GM04503 (cell line): ENCODE measurements around the gene ACR.

Experiments
- DNase-seq: peaks from one replicate; pipeline ENCODE4 v3.0.0-alpha.2; 2012; ENCODE audit warnings: low read depth

Gene ACR

DNA sequence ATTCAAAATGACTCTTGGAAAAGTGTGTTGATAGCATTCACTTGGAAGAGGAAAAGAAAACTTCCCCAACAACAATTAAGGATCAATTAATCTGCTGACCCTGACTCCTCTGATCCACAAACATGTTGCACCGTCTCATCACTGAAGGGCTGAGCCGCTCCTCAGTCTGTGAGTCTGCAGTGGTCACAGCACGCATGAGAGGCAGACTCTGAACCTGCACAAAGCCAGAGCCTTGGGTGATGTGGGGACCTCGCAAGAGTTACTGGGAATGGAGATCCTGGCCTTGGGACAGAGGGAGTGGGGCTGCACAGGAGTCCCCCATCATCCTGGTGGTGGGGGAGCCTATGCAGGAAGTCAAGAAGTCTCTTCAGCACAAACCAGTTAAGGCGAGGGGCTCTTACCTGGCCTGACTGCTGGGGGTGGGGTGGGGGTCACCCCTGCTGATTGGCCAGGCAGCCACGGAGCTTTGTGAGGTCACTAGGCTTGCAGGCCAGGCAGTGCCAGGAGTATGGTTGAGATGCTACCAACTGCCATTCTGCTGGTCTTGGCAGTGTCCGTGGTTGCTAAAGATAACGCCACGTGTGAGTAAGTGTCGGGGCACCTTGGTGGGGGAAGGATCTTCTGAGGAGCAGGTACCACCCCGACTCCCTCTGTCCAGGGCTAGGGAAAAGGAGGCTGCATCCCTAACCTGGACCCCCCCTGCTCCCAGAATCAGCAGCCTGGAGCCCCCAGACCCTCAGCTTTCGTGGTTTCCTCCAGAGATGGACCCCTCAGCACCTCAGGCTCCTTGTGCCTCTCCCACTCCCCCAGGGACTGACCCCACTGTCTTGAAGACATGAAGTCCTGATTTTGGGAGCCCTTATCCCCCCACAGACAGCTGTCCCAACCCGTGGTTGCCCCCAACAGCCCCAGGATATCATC is at the start of gene ACR:
Gene ACR (plus strand): TSS at position 477 of the 921 bp plus-strand sequence. CDS start 32 bp downstream, at position 509.
- DNase-seq = no peak

DNA sequence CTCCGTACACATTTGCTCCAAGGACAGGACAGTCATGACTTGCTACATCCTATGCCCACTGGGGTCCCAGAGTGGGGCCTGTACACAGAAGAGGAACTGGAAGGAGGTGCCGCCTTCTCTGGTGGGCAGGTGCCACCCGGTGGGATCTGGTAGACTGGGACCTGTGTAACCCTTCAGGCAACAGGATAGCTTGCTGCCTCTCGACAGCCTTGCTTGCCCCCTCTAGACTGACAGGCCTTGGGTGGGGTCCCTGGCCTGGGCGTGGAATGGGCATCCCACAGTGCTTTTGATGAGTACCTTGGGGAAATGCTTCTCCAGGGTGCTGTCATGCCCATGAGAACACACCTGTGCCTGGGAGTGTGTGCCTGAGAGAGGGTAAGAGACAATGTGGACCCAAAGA is 49.6 kb upstream of the ACR start:
- DNase-seq = no peak

DNA sequence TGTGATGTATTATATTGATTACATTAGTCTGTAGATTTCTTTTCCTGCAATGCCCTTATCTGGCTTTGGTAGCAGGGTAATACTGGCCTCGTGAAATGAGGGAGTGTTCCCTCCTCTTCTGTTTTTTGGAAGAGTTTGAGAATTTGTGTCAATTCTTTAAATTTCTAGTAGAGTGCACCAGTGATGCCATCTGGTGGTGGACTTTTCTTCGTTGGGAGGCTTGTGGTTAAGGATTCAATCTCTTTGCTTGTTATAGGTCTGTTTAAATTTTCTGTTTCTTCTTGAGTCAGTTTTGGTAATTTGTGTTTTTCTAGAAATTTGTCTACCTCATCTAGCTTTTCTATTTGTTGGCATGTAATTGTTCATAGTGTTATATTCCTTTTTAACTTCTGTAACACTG is 46.5 kb upstream of the ACR start:
- DNase-seq = no peak

DNA sequence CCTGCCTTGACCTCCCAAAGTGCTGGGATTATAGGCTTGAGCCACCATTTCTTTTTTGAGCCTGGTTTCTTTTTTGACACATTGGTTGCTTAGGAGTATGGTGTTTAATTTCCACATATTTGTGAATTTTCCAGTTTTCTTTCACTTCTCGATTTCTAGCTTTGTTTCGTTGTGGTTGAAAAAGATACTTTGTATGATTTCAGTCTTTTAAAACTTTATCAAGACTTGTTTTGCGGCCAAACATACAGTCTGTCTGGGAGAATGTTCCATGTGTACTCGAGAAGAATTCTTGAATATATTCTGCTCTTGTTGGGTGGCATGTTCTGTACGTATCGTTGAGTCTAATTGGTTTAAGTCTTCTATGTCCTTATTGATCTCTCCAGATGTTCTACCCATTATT is 44.5 kb upstream of the ACR start:
- DNase-seq = no peak

DNA sequence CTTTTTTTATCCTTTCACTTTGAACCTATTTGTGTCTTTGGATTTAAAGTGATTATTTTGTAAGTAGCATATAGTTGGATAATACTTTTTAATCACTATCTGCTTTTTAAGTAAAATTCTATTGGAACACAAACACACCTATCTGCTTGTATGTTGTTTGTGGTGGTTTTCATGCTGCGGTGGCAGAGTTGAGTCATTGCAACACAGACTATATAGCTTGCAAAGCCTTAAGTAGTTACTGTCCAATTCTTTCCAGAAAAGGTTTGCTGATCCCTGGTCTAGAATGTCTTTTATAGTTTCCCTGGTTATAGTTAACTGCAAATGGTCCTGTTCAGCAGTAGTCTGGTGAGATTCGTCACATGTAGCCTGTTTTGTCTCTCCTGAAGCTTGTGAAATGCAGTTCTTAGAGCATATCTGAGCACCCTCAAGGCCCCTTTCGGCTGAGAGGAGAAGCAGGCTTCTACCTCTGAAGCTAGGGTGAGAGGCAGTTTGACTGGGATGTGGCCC is 43.9 kb upstream of the ACR start:
- no peak for DNase-seq

DNA sequence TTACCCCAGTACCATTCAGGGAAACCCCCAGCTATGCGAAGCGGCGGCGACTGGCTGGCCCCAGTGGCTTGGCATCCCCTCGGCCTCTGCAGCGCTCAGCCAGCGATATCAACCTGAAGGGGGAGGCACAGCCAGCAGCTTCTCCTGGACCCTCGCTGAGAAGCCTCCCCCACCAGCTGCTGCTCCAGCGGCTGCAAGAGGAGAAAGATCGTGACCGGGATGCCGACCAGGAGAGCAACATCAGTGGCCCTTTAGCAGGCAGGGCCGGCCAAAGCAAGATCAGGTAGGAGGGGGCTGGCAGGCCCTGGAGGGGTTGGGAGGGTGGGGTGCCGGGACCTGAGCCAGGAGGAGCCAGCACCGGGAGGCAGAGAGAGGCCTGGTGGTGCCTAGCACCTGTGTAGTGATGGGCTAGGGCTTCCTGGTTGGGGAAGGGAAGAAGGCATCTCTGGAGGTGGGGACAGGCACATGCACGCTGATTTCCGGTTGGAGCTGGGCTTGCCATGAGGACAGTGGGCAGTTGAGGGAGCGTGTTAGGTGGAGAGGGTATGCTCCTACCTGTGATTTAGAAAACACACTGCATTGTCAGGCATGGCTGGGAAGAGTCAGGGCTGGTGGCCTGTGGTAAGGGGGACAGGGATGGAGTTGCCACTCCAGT is 43.1 kb upstream of the ACR start:
- no peak for DNase-seq

DNA sequence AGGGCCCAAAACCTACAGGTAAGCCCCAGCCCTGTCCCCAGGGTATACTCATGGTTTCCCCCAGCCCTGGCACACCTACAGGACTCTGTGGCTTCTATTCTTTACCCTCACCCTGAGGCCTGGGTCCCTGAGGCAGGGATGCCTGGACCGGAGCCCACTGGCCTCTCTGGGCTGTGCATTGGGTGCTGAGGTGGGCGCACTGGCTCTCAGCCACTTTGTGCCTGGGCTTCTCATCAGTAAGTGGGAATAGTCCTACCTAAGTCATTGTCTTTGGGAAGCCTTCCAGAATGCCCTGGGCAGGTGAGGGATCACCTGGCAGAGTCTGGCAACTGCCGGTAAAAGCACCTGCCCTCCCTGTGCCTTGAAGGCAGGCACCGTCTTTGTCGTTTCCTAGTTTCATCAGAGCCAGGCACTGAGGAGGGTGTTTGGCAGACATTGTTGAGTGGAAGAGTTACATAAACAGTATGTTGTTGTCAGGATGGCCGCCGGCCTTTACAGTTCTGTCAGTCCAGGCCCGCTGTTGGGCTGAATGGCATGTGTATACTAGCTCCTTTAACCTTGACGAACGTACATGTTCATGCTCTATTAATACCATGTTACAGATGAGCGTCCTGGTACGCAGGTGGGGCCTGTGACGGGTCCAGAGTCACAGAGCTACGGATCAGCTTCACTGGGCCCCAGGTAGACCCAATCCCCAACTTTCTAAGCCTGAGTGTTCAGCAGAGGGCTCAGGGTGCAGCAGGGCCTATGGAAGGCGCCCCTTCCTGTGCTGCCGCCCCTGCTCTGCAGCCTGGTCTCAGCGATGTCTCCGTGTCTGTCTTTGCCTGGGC is 42.4 kb upstream of the ACR start:
- no peak for DNase-seq

DNA sequence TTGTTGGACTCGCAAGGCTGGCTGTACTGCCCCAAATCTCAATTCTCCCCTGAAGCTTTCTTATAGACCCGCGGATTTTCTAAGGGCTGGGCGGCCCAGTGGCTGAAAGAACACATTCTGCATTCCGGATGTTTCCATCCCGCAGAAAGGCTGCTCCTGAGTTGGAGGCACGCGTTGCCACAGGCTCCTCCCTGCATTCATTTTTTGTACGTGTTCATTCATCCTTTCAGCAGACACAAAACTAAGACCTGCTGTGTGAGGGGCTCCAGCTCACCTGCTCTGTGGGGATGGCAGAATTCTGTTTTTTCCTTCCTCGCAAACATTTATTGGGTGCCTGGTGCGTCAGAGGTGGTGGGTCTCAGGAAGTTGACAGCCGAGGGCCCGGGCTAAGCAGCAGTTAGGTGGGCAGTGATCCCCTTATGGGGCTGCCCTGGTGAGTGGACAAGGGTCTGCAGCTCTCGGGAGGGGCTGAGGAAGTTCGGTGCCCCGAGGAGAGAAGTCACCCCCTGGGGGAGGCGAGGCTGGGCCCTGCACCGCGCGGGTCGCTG is 41.7 kb upstream of the ACR start:
- DNase-seq = no peak

DNA sequence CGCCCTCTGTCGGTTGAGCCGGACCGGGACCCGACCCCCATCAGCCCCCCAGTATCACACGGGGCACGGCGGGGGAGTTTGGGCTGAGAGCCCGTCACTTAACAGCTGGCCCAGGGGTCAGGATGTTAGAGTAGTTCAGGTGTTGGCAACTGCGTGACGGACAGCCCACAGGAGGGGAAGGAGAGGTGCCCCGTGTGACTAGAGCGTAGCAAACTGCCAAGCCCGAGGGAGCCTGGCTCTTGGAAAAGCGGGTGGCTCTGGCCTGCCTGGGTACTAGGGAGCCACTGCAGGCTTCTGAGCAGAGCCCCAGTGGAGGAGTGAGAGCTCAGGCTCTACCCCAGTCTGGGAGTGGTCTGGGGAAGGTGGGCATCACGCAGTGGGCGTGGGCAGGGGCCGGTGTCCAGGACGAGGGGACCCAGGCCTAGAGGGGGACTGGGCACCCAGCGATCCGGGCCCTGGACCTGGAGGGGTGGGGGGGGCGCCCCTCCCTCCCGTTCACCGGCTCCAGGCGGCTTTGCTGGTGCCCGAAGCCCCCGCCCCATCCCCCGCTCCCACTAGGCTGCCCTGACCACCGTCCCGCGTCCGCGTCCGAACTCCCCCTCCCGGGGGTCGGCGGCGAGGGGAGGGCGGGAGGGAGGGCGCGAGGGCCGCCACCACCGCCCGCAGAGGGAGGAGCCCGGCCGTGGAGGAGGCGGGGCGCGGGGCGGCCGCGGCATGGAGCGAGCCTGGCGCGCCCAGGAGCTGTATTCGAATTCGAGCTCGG is 41.0 kb upstream of the ACR start:
- DNase-seq = no peak

DNA sequence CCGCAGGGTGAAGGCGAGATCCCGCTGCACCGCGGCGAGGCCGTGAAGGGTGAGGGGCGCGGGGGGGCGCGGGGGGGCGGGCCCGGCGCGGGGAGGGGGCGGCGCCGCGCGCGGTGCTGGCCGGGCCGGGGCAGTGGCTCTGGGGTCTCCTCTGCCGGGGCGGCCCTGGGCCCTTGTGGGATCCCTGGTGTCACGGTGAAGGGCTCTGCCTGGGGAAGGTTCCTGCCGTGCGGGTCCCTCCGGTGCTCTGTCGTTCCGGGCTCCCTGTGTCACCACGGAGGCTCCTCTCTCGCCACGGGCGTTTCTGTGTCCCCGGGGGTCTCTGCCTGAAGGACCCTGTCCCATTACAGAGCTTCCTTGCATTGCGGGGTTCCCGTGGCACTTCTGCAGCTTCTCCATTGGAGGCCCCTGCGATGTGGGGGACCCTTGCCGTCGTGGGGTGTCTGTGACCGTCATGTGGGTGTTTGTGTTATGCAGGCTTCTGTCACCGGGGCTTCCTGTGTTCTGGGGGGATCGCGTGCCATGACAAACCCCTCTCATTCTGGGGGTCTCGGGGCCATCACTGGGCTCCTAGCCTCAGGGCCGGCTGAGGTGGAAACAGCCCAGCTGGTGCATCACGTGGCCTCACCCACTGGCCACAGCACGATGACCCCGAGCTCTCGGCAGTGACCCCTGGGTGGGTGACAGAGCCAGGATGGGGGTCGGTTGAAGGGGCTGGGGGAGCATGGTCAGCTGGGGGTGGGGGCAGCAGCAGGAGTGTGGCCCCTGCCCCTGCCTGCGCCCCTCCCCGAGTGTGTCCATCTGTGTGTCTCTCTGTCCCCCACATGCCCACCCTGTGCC is 40.1 kb upstream of the ACR start:
- DNase-seq = no peak

DNA sequence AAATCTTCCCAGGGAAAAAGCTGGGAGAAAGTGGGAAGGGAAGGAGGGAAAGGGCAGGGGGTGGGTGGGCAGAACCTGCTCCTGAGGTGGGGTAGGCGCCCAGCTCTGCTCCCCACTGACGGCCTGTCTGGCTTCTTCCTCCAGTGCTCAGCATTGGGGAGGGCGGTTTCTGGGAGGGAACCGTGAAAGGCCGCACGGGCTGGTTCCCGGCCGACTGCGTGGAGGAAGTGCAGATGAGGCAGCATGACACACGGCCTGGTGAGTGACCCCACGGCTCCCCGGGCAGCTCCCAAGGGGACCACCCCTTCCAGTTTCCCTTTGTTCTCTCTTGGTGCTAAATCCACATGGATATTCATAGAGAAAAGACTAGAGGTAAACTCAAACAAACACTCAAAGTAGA is 39.5 kb upstream of the ACR start:
- DNase-seq = no peak

DNA sequence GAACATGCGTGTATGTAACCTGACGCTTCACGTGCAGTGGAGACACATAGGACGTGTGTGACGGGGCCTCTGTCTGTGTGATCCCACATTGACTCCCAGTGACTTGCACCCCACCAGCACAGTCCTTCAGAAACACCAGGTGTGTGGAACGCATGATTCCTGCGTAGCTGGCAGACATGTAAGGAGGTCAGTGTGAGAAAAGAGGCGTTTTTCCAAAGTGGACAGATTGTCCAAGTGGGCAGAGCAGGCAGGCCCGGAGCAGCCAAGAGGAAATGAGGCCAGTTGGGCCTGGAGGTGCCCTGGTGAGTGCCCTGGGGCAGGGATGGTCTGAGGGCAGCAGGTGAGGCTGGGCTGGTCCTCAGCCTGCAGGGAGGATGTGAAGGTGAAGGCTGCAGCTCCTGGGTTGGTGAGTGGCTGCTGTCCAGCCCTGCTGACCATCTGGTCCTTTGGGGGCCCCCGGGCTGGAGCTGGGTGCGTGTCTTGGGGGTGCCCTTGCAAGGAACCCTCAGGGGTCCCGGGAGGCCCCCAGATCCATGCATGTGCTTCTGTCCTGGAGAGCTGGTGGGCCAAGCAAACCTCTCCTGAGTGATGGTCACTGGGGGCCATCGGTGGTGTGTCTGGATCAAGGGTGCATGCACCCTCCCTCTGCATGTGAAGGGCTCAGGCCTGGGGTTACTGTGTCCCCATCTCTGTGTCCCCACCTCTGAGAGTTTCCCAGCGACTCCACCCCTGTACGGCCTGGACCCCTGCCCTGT is 38.8 kb upstream of the ACR start:
- DNase-seq = no peak

DNA sequence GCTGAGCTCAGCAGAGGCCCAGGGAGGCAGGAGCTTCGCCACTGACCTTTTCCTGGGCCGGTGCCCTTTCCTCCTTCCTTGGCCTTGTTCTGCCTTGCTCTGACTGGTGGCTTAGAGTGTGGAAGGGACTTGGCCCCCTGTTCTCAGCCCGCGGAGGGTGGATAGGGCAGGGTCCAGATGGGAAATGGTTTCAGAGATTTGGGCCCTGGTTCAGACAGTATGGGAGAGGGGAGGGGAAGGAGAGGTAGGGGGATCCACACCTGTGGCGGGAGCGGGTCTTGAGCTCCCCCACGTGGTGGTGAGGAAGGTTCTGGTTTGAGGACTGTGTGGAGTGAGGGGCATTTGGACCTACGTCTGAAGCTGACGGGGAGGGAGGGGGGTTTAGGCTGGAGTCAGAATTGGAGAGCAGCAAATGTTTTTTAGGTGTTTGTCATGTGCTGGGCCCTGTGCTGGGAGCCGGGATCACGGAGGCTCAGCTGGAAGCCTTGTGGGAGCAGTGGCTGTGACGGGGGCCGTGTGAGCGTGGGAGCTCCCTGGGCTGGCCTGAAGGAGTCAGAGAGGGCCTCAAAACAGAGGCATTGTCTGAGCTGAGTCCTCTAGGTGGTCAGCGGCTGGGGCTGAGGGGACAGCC is 38.1 kb upstream of the ACR start:
- no peak for DNase-seq

DNA sequence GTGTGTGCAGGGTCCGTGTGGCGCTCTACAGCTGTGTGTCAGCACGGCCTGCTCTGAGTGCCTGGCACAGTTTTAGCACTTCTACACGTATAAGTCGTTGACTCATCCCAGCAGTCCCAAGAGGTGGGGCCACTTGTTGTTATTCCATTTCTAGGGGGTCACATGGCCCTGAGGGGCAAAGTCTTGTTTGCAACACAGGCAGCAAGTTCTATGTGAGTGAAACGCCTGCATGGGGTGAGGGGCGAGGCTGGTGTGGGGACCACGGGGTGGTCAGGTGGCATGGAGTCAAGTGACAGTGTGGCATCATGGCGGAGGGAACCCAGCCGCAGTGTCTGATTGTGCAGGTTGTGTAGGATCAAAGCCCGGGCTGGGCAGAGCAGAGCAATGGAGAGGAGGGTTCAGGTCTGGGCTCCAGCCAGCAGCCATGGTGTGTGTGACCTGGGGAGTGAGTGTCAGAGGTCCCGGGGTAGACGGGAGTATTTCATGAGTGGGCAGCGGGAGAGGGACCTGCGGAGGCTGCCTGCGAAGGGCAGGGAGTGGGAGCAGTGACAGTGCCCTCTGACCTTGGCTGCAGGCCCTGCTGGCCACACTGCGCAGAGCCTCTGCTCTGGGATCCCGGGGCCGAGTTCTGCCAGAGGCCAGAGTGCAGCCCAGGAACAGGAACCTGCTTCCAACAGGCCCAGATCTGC is 37.5 kb upstream of the ACR start:
- no peak for DNase-seq

DNA sequence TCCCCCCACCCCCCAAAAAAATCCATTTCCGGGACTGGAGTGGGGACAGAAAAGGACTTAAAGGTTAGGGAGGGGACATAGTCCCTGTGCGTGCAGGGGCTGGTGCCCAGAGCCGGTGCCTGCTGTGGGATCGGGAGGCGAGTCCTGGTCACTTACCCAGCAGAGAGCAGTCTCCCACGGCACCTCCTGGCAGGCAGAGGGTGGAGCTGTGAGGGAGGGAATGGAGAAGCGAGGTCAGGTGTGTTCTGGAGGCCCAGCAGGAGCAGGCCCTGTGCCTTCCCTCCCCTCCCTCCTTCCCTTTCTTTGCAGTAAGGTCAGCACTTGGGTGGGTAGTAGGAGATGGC is 37.0 kb upstream of the ACR start:
- DNase-seq = no peak

DNA sequence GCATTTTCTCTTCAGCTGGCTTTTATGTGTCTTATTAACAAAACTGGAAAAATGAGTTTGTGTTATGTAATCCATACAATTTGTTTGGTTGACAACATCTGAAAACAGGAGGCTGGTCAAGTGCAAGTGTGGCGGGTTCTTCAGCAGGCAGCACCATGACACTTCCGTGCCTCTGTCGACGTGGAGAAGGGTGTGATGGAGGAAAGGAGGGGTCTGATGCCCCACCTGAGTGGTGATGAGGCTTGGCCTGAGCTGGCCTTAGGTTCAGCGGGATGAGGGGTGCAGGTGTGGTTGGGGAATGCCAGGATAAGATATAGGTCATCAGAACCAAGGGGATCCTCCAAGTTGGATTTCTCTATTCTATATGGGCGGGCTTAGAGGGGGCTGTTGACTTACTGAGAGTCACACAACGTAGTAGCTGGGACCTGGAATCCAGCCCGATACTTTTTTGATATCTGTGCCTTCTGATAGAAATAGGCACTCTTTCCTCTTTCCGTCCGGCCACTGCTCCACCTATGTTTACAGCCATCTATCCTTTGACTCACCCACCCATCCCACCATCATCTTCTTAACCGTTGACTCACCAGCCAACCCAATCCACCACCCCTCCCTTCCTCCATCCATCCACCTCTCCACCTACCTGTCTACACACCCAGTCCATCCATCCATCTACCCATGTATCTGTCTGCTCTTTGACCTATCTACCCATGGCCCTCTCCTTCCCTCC is 36.4 kb upstream of the ACR start:
- DNase-seq = no peak

DNA sequence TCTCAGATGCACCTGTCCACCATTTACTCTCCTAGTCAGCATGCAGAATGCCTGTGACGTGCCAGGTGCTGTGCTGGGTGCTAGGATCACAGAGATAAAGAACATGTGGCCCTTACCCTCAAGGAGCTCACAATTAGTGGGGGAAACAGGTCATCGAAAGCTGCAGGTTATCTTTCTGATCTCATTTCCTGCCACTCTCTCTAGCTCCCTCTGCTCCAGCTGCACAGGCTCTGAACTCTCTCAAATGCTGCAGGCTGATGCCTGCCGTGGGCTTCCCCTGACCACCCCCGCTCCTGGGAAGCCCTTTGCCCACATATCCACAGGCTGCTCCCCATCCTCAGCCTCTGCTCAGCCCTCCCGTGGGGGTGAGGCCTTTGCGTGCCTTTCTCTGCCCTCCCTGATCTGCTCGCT is 35.7 kb upstream of the ACR start:
- no peak for DNase-seq
